Heart left ventricle (tissue), 16 donors: ENCODE data around the gene TOLLIP. TPM values are rescaled to one million over a fixed set of nuclear protein-coding genes. Genes with fewer than 3 reads are reported as not detected.
A peak's percentile ranks its signal among the peaks of the same experiment; 100 is the strongest.

Experiments
- ATAC-seq, 4 donors: fragments of 200-7000 bp; cut with Tn5 transposase; one replicate each; pipeline ENCODE4 v1.9.1; 2020 to 2022; ENCODE audit warnings: moderate library complexity in 4 of 4, mild to moderate bottlenecking in 3 of 4, moderate number of reproducible peaks in 1 of 4
- DNase-seq, 5 donors: peaks; one replicate each; pipeline ENCODE4 v3.0.0-alpha.2; 2020
- H3K27ac ChIP-seq, 12 donors: fragments of 200-600 bp; sonication (generic) in 4 of 12; one replicate each; pipeline versions ENCODE4 v1.5.0 to v1.8.0; 2016 to 2022; ENCODE audit warnings: mild to moderate bottlenecking in 2 of 12
- H3K27me3 ChIP-seq, 9 donors: fragments of 200-600 bp; sonication (generic) in 2 of 9; one replicate each; pipeline versions ENCODE4 v1.5.1 to v1.8.0; 2016 to 2022; ENCODE audit warnings: mild to moderate bottlenecking in 3 of 9
- H3K36me3 ChIP-seq, 9 donors: fragments of 200-600 bp; sonication (generic) in 2 of 9; one replicate each; pipeline versions ENCODE4 v1.5.0 to v1.8.0; 2018 to 2022; ENCODE audit warnings: mild to moderate bottlenecking in 2 of 9
- H3K4me1 ChIP-seq, 12 donors: fragments of 200-600 bp; sonication (generic) in 4 of 12; one replicate each; pipeline versions ENCODE4 v1.5.0 to v1.8.0; 2016 to 2022; ENCODE audit warnings: mild to moderate bottlenecking in 3 of 12
- H3K4me3 ChIP-seq, 12 donors: fragments of 200-600 bp; sonication (generic) in 4 of 12; one replicate each; pipeline versions ENCODE4 v1.5.0 to v1.8.0; 2017 to 2022; ENCODE audit warnings: mild to moderate bottlenecking in 9 of 12, moderate library complexity in 4 of 12
- H3K9me3 ChIP-seq, 12 donors: fragments of 200-600 bp; sonication (generic) in 4 of 12; one replicate each; pipeline versions ENCODE4 v1.5.0 to v1.8.0; 2016 to 2022; ENCODE audit warnings: mild to moderate bottlenecking in 1 of 12
- CTCF ChIP-seq, 12 donors: fragments of 200-600 bp; sonication (generic) in 4 of 12; IDR thresholded peaks; one replicate each; pipeline versions ENCODE4 v1.5.0 to v1.8.0; 2018 to 2022; ENCODE audit warnings: antibody characterized with exemption in 12 of 12, mild to moderate bottlenecking in 5 of 12
- POLR2A ChIP-seq, 2 donors: fragments of 450-650 bp; IDR thresholded peaks; one replicate each; pipeline ENCODE4 v1.6.1; 2017; ENCODE audit warnings: antibody characterized with exemption in 2 of 2, mild to moderate bottlenecking in 2 of 2, moderate library complexity in 2 of 2
- WGBS, 4 donors: extraction: QIAGEN DNeasy Blood & Tissue Kit in 2 of 4; methylation state at CpG; one replicate each; pipeline versions ENCODE4 v1.1.5 to v1.1.7; 2013 to 2018; 5-methylcytosine and 5-hydroxymethylcytosine counted together
- intact Hi-C, 10 donors: fragments of 100-400 bp; cut with DNase I; formaldehyde crosslinking; loops; one replicate each; pipeline versions ENCODE4 v1.11.1 to v1.14.2; 2022
- polyA plus RNA-seq, 2 donors: library from polyadenylated mRNA; stranded (reverse); fragments of 200-250 nt; gene quantifications; one replicate each; pipeline ENCODE4 v1.2.3, GENCODE V29; 2013
- total RNA-seq, 9 donors: library from RNA; depleted of rRNA in 2 of 9; stranded (reverse); fragments of >200 nt in 2 of 9; fragmentation: NEBNext Ultra II Directional in 3 of 9; extraction: Animal tissue kit (Norgen Biotek cat#: 25700) in 3 of 9; gene quantifications; one replicate each; pipeline versions ENCODE4 v1.1.0 to v1.2.4, GENCODE V29; 2016 to 2023
- donor health status: ischemic (EF 13 %, LVEDD 7.1; RV severe dilation, severe dysfunction).
- donor health status: healthy with polysubstance abuse.
- donor health status: DM: no; HTN: yes; CAD: no.
- donor health status: DM: no; HTN: no; CAD: no.
- donor health status: ischemic (EF 25% LVEDD 6.9; RV normal size, moderate dysfunction).
- donor health status: ischemic (EF 25% LVEDD 5.7; RV mildly dilated, moderate dysfunction).
- donor health status: healthy.
- donor health status: DM: yes; HTN: yes; CAD: no.
- donor health status: ischemic (EF 35%, LVEDD 5.7; RV mildly dilated, moderate dysfunction).
- donor health status: nonischemic (EF 11% LVEDD 7.7; RV severe dilation, severe dysfunction).
- donor health status: DM: yes; HTN: yes; CAD: no.
- donor health status: PGD.
- donor health status: ischemic (EF 29% LVEDD 5.4; RV normal size, mild dysfunction).
- donor health status: nonischemic (EF 23%, LVEDD 6.1; RV moderate dilation, normal function).

TOLLIP gene
- total and polyA plus RNA-seq, 11 donors, result 27.4 to 57.2 (median 44.9) TPM

- 72 to 83% (median 81%) methylated on average over 2 to 7 of the region's 7 CpGs for WGBS, 4 donors
- H3K27me3 ChIP-seq, result no peaks in the 10 kb centered on the region
- no peak overlapping the region for H3K27ac ChIP-seq
- intact Hi-C loops, result no loop called here
- H3K9me3 ChIP-seq, result no peaks in the 10 kb centered on the region
- TF ChIP-seq POLR2A (IDR thresholded peaks at IDR 0.05) (no peak), CTCF (IDR thresholded peaks at IDR 0.05) (no peak)
- H3K36me3 ChIP-seq, result no peaks in the 10 kb centered on the region
- peaks cover 0 to 16% (median 12%) of the 10 kb centered on the region in 12 donors for H3K4me1 ChIP-seq
- ATAC-seq, result no peak
- DNase-seq, result no peak
- H3K4me3 ChIP-seq, result no peak overlapping the region
Observed at GRCh38 chr11:1259076-1259461, 50.4 kb downstream of the TOLLIP start.

- TF ChIP-seq POLR2A (IDR thresholded peaks at IDR 0.05) (no peak), CTCF (IDR thresholded peaks at IDR 0.05) (no peak)
- WGBS, 4 donors, result 62 to 79% (median 68%) methylated on average over 11 to 13 of the region's 13 CpGs
- ATAC-seq, result no peak
- Histone ChIP-seq H3K4me1 (peaks cover 0 to 16% (median 12%) of the 10 kb centered on the region in 12 donors), H3K4me3 (no peak overlapping the region), H3K27me3 (no peaks in the 10 kb centered on the region), H3K9me3 (no peaks in the 10 kb centered on the region), H3K36me3 (no peaks in the 10 kb centered on the region), H3K27ac (no peak overlapping the region)
- DNase-seq, result peak in 1 of 5 donors; percentile 54
- intact Hi-C loops, result no loop called here
Observed at GRCh38 chr11:1258401-1259075, 50.9 kb downstream of the TOLLIP start.

DNA sequence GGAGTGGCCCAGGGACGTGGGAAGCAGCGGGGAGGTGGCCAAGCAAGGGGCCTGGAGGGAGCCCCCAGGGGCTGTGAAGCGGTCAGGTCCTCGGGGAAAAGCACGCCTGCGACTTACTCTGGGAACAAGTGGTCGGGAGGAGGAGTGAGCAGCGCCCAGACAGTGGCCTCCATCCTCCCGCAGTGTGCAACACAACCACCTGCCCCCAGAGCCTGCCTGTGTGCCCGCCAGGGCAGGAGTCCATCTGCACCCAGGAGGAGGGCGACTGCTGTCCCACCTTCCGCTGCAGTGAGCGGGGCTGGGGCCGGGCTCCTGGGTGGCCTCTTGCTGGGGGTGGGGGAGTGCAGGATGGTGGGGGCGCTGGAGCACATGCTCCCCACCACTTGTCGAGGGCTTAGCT is 51.5 kb downstream of the TOLLIP start:
- ATAC-seq, result no peak
- no peak overlapping the region for H3K27ac ChIP-seq
- TF ChIP-seq CTCF (IDR thresholded peaks at IDR 0.05) (no peak), POLR2A (IDR thresholded peaks at IDR 0.05) (no peak)
- H3K27me3 ChIP-seq, result no peaks in the 10 kb centered on the region
- peak in 1 of 5 donors; percentile 47 for DNase-seq
- H3K36me3 ChIP-seq, result no peaks in the 10 kb centered on the region
- intact Hi-C loops, result no loop called here
- 80 to 84% (median 81%) methylated on average over 10 to 16 of the region's 16 CpGs for WGBS, 4 donors
- H3K4me3 ChIP-seq, result no peak overlapping the region
- peaks cover 0 to 12% (median 10%) of the 10 kb centered on the region in 12 donors for H3K4me1 ChIP-seq
- no peaks in the 10 kb centered on the region for H3K9me3 ChIP-seq

DNA sequence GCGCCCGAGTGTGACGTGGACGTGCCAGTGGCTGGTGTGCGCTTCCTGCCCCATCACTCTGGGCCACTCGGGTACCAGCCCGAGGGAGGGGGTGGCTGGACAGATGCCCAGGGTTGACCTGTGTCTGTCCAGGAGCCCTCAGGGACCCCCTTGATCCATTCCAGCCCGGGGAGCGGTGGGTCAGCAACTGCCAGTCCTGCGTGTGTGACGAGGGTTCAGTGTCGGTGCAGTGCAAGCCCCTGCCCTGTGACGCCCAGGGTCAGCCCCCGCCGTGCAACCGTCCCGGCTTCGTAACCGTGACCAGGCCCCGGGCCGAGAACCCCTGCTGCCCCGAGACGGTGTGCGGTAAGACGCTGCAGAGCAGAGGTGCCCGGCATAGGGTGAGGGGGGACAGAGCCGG is 52.1 kb downstream of the TOLLIP start:
- no peak overlapping the region for H3K27ac ChIP-seq
- H3K9me3 ChIP-seq, result no peaks in the 10 kb centered on the region
- TF ChIP-seq CTCF (IDR thresholded peaks at IDR 0.05), result no peak
- TF ChIP-seq POLR2A (IDR thresholded peaks at IDR 0.05), result no peak
- no peak overlapping the region for H3K4me3 ChIP-seq
- no peaks in the 10 kb centered on the region for H3K36me3 ChIP-seq
- DNase-seq, result peak in 1 of 5 donors; percentile 52
- peaks cover 0 to 9% (median 7%) of the 10 kb centered on the region in 12 donors for H3K4me1 ChIP-seq
- WGBS, 4 donors, result 88 to 94% (median 89%) methylated on average over 20 to 27 of the region's 27 CpGs
- ATAC-seq, result no peak
- intact Hi-C loops, result no loop called here
- H3K27me3 ChIP-seq, result no peaks in the 10 kb centered on the region
